ENCODE measurements around the gene LMBR1L.

The LMBR1L gene

GRCh38 chr12:49133014-49133413 lies 22.4 kb upstream of the LMBR1L start:
- no peak for ATAC-seq
- TF ChIP-seq RARB (CRISPR knock-in tag; IDR thresholded peaks at IDR 0.05) (no peak), TSHZ2 (CRISPR knock-in tag; IDR thresholded peaks at IDR 0.05) (no peak), CREB5 (CRISPR knock-in tag; IDR thresholded peaks at IDR 0.05; ENCODE audit: low read depth) (no peak), GLIS3 (CRISPR knock-in tag; IDR thresholded peaks at IDR 0.05) (no peak), PPARA (CRISPR knock-in tag; IDR thresholded peaks at IDR 0.05; ENCODE audit: borderline replicate concordance) (no peak), ARNTL (CRISPR knock-in tag; IDR thresholded peaks at IDR 0.05; ENCODE audit: borderline replicate concordance, low read depth) (no peak), POU6F1 (CRISPR knock-in tag; IDR thresholded peaks at IDR 0.05; ENCODE audit: borderline replicate concordance, low read depth) (no peak), CSRNP3 (CRISPR knock-in tag; IDR thresholded peaks at IDR 0.05) (no peak), TOX (CRISPR knock-in tag; IDR thresholded peaks at IDR 0.05; ENCODE audit: borderline replicate concordance) (no peak), ZNF565 (CRISPR knock-in tag; conservative IDR thresholded peaks at IDR 0.05; ENCODE audit: low read depth) (no peak), OSR1 (CRISPR knock-in tag; IDR thresholded peaks at IDR 0.05) (no peak), ZNF8 (CRISPR knock-in tag; IDR thresholded peaks at IDR 0.05) (no peak)

- TF ChIP-seq CREB5 (CRISPR knock-in tag; IDR thresholded peaks at IDR 0.05; ENCODE audit: low read depth) = no peak
- no peak for TF ChIP-seq RARB (CRISPR knock-in tag; IDR thresholded peaks at IDR 0.05)
- TF ChIP-seq PATZ1 (CRISPR knock-in tag; IDR thresholded peaks at IDR 0.05; ENCODE audit: borderline replicate concordance) = no peak
- no peak for TF ChIP-seq ZC3H10 (CRISPR knock-in tag; IDR thresholded peaks at IDR 0.05)
- no peak for TF ChIP-seq GLIS3 (CRISPR knock-in tag; IDR thresholded peaks at IDR 0.05)
- no peak for TF ChIP-seq TOX (CRISPR knock-in tag; IDR thresholded peaks at IDR 0.05; ENCODE audit: borderline replicate concordance)
- TF ChIP-seq TCF4 (CRISPR knock-in tag; IDR thresholded peaks at IDR 0.05; ENCODE audit: borderline replicate concordance) = no peak
- peak; percentile 2; the same call in 1 of the 3 replicates for ATAC-seq
Observed at GRCh38 chr12:49131894-49132461, 21.3 kb upstream of the LMBR1L start.

GRCh38 chr12:49131051-49131893 lies 20.6 kb upstream of the LMBR1L start, which contains the start of gene TUBA1B:
Gene TUBA1B, minus strand, starts transcription at chr12:49131395. Its CDS starts 95 bp downstream, at chr12:49131300.
- TF ChIP-seq SNAI2 (CRISPR knock-in tag; IDR thresholded peaks at IDR 0.05) (no peak), GLIS3 (CRISPR knock-in tag; IDR thresholded peaks at IDR 0.05) (0 out of 2 replicates have a peak, but pooled peaks have one; percentile 28), CSRNP3 (CRISPR knock-in tag; IDR thresholded peaks at IDR 0.05) (peak; percentile 21; the same call in 1 of the 2 replicates)
- peak; percentile 88 for ATAC-seq

All from SK-N-SH treated with all-trans-retinoic acid at 6 μM for 48 hours (cell line).